PC-3 (cell line): ENCODE data around the gene CCSER1.

Experiments used
- CTCF ChIP-seq: fragments of 300-600 bp; sonication (generic); conservative IDR thresholded peaks from 2 replicates; pipeline ENCODE4 v1.5.1; 2017; ENCODE audit warnings: antibody characterized with exemption, low read depth, mild to moderate bottlenecking, low read length
- EZH2phosphoT487 ChIP-seq: fragments of 300-600 bp; sonication (generic); IDR thresholded peaks from 2 replicates; pipeline ENCODE4 v1.6.1; 2018; ENCODE audit warnings: mild to moderate bottlenecking, antibody characterized with exemption, low read length, borderline replicate concordance

DNA sequence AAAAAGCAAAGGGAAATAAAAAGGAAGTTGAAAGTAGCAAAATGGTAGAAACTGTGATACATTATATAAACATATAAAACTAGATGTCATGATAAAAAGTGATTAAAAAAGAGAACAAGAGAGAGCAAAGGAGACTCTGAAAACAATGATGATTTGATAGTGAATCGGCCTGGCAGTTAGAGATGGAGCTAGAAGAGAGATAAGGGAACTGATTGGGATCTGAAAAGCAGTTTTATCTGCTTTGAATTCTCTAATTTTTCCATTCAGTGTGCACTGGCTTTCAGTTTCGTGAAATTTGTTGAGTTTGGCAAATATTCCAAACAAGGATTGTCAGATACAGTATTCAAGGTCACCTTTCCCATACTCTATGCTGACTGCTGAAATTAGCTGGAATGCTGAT is 21.9 kb upstream of the CCSER1 start:
- TF ChIP-seq CTCF (no peak), EZH2phosphoT487 (no peak)
